Mucosa of descending colon (tissue), 3 donors: Measurements from ENCODE around the gene CFAP47. TPM values are rescaled to one million over a fixed set of nuclear protein-coding genes. Genes with fewer than 3 reads are reported as not detected.
"Not testable (repeated sequence)": the region's sequence is repeated elsewhere in the genome, so short reads cannot be mapped to it uniquely, and the experiment has no call there.

Experiments
- ATAC-seq: fragments of 200-7000 bp; cut with Tn5 transposase; one replicate; pipeline ENCODE4 v1.9.1; 2020; ENCODE audit warnings: mild to moderate bottlenecking, moderate library complexity
- DNase-seq, 3 donors: peaks; one replicate each; pipeline ENCODE4 v3.0.0-alpha.2; 2020
- H3K36me3 ChIP-seq: fragments of 200-600 bp; one replicate; pipeline ENCODE4 v1.8.0; 2021; ENCODE audit warnings: low read depth, mild to moderate bottlenecking
- H3K4me1 ChIP-seq: fragments of 200-600 bp; one replicate; pipeline ENCODE4 v1.8.0; 2021; ENCODE audit warnings: low read depth, mild to moderate bottlenecking
- H3K4me3 ChIP-seq: fragments of 200-600 bp; one replicate; pipeline ENCODE4 v1.8.0; 2021; ENCODE audit warnings: mild to moderate bottlenecking
- H3K9me3 ChIP-seq: fragments of 200-600 bp; one replicate; pipeline ENCODE4 v1.8.0; 2021; ENCODE audit warnings: mild to moderate bottlenecking
- CTCF ChIP-seq: fragments of 200-600 bp; IDR thresholded peaks from one replicate; pipeline ENCODE4 v1.8.0; 2022; ENCODE audit warnings: antibody characterized with exemption, mild to moderate bottlenecking
- intact Hi-C, 2 donors: fragments of 100-400 bp; cut with DNase I in 1 of 2; cut with micrococcal nuclease in 1 of 2; formaldehyde crosslinking; loops; one replicate each; pipeline versions ENCODE4 v1.11.0 to v1.11.1; 2022; cut with DNase I, micrococcal nuclease
- total RNA-seq, 3 donors: library from RNA; stranded (reverse); fragmentation: NEBNext Ultra II Directional in 2 of 3; extraction: Animal tissue kit (Norgen Biotek cat#: 25700) in 2 of 3; gene quantifications; one replicate each; pipeline versions ENCODE4 v1.2.1 to v1.2.4, GENCODE V29; 2021 to 2023
- donor health status: DM: no; HTN: no; CAD: no; lungs with moderate emphysema.
- donor health status: DM: no; HTN: no; CAD: no.
- donor health status: DM: no; HTN: yes; CAD: no.

The CFAP47 gene
- total RNA-seq, 3 donors from 2014 or later: not detected

GRCh38 chrX:36019125-36019524, 99.6 kb downstream of the CFAP47 start:
- ATAC-seq: peak; percentile 97
- H3K4me1 ChIP-seq: peaks cover 2% of the 10 kb centered on the region
- H3K4me3 ChIP-seq: no peak overlapping the region
- intact Hi-C loops: no loop called here
- peak in 1 of 3 donors; percentile 31 for DNase-seq
- no peak for TF ChIP-seq CTCF
- H3K36me3 ChIP-seq: no peaks in the 10 kb centered on the region
- H3K9me3 ChIP-seq: no peaks in the 10 kb centered on the region

- no peaks in the 10 kb centered on the region for H3K4me1 ChIP-seq
- DNase-seq (no peak), ATAC-seq (no peak)
- no peak for TF ChIP-seq CTCF
- intact Hi-C loops: no loop called here
- H3K36me3 ChIP-seq: no peaks in the 10 kb centered on the region
- H3K4me3 ChIP-seq: no peak overlapping the region
- no peaks in the 10 kb centered on the region for H3K9me3 ChIP-seq
Observed at GRCh38 chrX:36035550-36035949, 116.0 kb downstream of the CFAP47 start.

DNA sequence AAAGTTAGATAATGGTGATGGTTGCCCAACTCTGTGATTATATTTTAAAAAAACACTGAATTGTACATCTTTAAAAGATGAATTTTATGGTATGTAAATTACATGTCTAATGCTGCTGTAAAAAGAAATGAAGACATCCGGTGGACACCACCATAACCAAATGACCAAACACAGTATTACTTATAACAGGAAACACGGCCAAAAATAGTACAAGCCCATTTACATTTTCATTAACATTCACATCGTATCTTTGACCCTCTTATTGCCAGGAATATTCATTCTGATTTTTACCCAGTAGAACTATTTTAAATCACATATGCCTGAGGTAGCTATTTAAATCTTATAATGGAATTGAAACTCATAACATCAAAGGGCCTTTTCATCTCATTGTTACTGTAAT, 143.2 kb downstream of the CFAP47 start:
- intact Hi-C loops: no loop called here
- H3K4me1 ChIP-seq: no peaks in the 10 kb centered on the region
- no peak for DNase-seq
- no peak for TF ChIP-seq CTCF
- ATAC-seq: no peak
- H3K36me3 ChIP-seq: no peaks in the 10 kb centered on the region
- no peaks in the 10 kb centered on the region for H3K9me3 ChIP-seq
- H3K4me3 ChIP-seq: no peak overlapping the region

DNA sequence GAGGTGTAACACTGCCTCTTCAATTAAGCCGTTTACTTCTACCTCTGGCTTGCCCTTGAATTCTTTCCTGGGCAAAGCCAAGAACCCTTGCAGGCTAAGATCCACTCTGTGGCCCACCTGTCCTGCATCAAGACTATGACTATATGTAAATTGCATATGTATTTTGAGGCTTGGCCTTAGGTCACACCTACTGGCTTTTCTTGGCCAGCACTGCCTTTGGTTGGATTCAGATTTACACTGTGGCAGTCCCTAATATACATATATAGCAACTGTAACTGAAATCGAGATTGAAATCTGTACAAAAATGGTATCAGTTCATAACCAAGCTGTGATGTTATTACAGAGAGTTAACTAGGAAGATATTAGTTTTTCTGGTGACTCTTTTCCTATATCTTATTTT, 151.5 kb downstream of the CFAP47 start:
- ATAC-seq: no peak
- no peaks in the 10 kb centered on the region for H3K9me3 ChIP-seq
- intact Hi-C loops: no loop called here

GRCh38 chrX:36075009-36075408, 155.5 kb downstream of the CFAP47 start:
- ATAC-seq, H3K9me3 ChIP-seq, H3K4me1 ChIP-seq, H3K4me3 ChIP-seq, H3K36me3 ChIP-seq, DNase-seq, intact Hi-C loops: not testable (repeated sequence)

More for the DNA sequence above, 151.5 kb downstream of the CFAP47 start:
- Histone ChIP-seq H3K4me3 (no peak overlapping the region), H3K4me1 (no peaks in the 10 kb centered on the region), H3K36me3 (no peaks in the 10 kb centered on the region)
- no peak for TF ChIP-seq CTCF
- no peak for DNase-seq

GRCh38 chrX:36083256-36083655, 163.7 kb downstream of the CFAP47 start:
- H3K4me3 ChIP-seq: no peak overlapping the region
- no peaks in the 10 kb centered on the region for H3K4me1 ChIP-seq
- no peak for TF ChIP-seq CTCF
- intact Hi-C loops: no loop called here
- no peak for ATAC-seq
- no peaks in the 10 kb centered on the region for H3K36me3 ChIP-seq
- no peaks in the 10 kb centered on the region for H3K9me3 ChIP-seq
- DNase-seq: no peak
